Activated CD4-positive, alpha-beta T cell treated with anti-CD3 and anti-CD28 coated beads for 36 hours (primary cell): ENCODE results near the gene OXNAD1. TPM values are rescaled to one million over a fixed set of nuclear protein-coding genes. Genes with fewer than 3 reads are reported as not detected.
A peak's percentile ranks its signal among the peaks of the same experiment; 100 is the strongest.

Experiments used
- ATAC-seq: fragments of 200-7000 bp; cut with Tn5 transposase; one replicate; pipeline ENCODE4 v1.10.0; 2021; ENCODE audit warnings: mild to moderate bottlenecking, moderate library complexity
- CTCF ChIA-PET: fragments of 350-600 bp; sonication (Branson Sonifier 250); formaldehyde crosslinking; loops from one replicate; lab custom pipeline; 2021; ENCODE audit warnings: antibody characterized with exemption; lab: Charles Lee
- POLR2A ChIA-PET: fragments of 350-600 bp; sonication (Branson Sonifier 250); formaldehyde crosslinking; loops from one replicate; lab custom pipeline; 2021; ENCODE audit warnings: antibody characterized with exemption, inconsistent platforms; lab: Charles Lee
- DNase-seq: peaks from one replicate; pipeline ENCODE4 v3.0.0-alpha.2; 2020
- H3K27ac Mint-ChIP-seq: one replicate; pipeline ENCODE4 v1.8.0; 2021; ENCODE audit warnings: mixed read lengths
- H3K27me3 Mint-ChIP-seq: one replicate; pipeline ENCODE4 v1.8.0; 2021; ENCODE audit warnings: mixed read lengths
- H3K36me3 Mint-ChIP-seq: one replicate; pipeline ENCODE4 v1.8.0; 2021; ENCODE audit warnings: low read depth, mixed read lengths
- H3K4me1 Mint-ChIP-seq: one replicate; pipeline ENCODE4 v1.8.0; 2021; ENCODE audit warnings: mixed read lengths
- H3K4me3 Mint-ChIP-seq: one replicate; pipeline ENCODE4 v1.8.0; 2021; ENCODE audit warnings: mild to moderate bottlenecking, moderate library complexity, mixed read lengths
- H3K9me3 Mint-ChIP-seq: one replicate; pipeline ENCODE4 v1.8.0; 2021; ENCODE audit warnings: low read depth, mixed read lengths
- intact Hi-C, 2 experiments: fragments of 100-400 bp; cut with DNase I in 1 of 2; cut with micrococcal nuclease in 1 of 2; formaldehyde crosslinking; loops; one replicate each; pipeline versions ENCODE4 v1.14.2 to v1.15.1; 2022 to 2024; cut with DNase I, micrococcal nuclease
- total RNA-seq, 2 experiments: library from RNA; stranded (reverse); gene quantifications; one replicate each; pipeline ENCODE4 v1.2.3, GENCODE V29; 2021

The OXNAD1 gene
- total RNA-seq, 2 experiments from 2014 or later: 27.7 to 34.6 TPM

- intact Hi-C loops: no loop called here
- ChIA-PET POLR2A (no interaction called here), CTCF (interaction anchor here (0.6 to 2.1 kb wide), 4 partner anchors 10 to 292 kb away, joined by 3 to 10 read pairs (median 3); no protein-coding TSS in a partner anchor)
- H3K4me3 Mint-ChIP-seq: no peak overlapping the region
- DNase-seq (no peak), ATAC-seq (no peak)
- H3K36me3 Mint-ChIP-seq: peaks cover 8% of the 10 kb centered on the region
- H3K27me3 Mint-ChIP-seq: no peaks in the 10 kb centered on the region
- H3K9me3 Mint-ChIP-seq: no peaks in the 10 kb centered on the region
- H3K4me1 Mint-ChIP-seq: peaks cover 15% of the 10 kb centered on the region
- H3K27ac Mint-ChIP-seq: no peak overlapping the region
Measured at GRCh38 chr3:16258177-16258576, 6.8 kb upstream of the OXNAD1 start.

DNA sequence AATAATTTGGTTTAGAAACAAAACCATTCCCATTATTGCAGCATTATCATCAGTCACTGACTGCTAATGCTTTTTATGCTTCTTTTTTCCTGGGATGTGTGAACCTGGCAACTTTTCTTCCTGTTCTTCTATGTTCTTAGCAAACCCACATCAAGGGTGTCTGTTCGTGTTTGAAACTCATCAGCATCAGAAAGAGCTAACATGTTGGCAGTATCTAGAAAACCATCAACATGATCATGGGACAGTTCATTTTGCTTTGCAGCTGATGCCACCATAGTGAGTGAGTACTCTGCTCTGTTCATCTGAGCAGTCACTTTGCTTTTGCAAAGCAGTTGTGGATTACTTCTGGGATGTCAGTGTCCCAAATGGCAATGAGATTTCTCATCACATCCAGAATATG is 6.1 kb upstream of the OXNAD1 start:
- ChIA-PET CTCF (interaction anchor here (0.8 to 1.5 kb wide), 3 partner anchors 11 to 291 kb away, joined by 3 to 4 read pairs (median 3); no protein-coding TSS in a partner anchor), POLR2A (no interaction called here)
- intact Hi-C loops: no loop called here
- H3K4me1 Mint-ChIP-seq: peaks cover 16% of the 10 kb centered on the region
- peak overlapping the region; percentile 20 for H3K27ac Mint-ChIP-seq
- H3K4me3 Mint-ChIP-seq: no peak overlapping the region
- H3K36me3 Mint-ChIP-seq: peaks cover 8% of the 10 kb centered on the region
- no peaks in the 10 kb centered on the region for H3K27me3 Mint-ChIP-seq
- H3K9me3 Mint-ChIP-seq: no peaks in the 10 kb centered on the region
- ATAC-seq (no peak), DNase-seq (no peak)

DNA sequence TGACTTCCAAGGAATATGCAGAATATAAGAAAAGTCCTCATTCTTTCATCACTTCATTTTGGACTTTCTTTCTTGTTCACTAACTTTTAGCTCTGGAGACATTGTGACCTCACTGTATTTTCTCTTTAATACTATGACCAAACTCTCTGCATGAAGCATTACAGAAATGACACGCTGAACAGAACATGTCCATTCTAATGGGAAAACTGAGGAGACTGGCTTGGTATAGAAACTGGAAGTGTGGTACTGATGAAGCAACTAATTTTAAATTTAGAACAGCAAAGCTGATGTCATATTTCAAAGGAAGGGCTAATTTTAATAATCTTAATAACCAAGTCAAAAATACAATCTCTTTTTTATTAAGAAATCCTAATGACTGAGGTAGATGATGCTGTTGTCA is 5.0 kb upstream of the OXNAD1 start:
- intact Hi-C loops: loop anchor here (10.0 kb wide), 3 partner anchors 625 to 1485 kb away; partner anchors contain the start of genes PLCL2 (in 1 of the 2) and TBC1D5 (in 1 of the 2)
- ChIA-PET CTCF (interaction anchor here (1.5 kb wide), 1 partner anchor 62 kb away, joined by 3 read pairs; no protein-coding TSS in a partner anchor), POLR2A (no interaction called here)
- H3K4me3 Mint-ChIP-seq: no peak overlapping the region
- H3K27me3 Mint-ChIP-seq: no peaks in the 10 kb centered on the region
- DNase-seq: no peak
- peaks cover 15% of the 10 kb centered on the region for H3K4me1 Mint-ChIP-seq
- H3K9me3 Mint-ChIP-seq: no peaks in the 10 kb centered on the region
- no peak for ATAC-seq
- no peak overlapping the region for H3K27ac Mint-ChIP-seq
- peaks cover 8% of the 10 kb centered on the region for H3K36me3 Mint-ChIP-seq

DNA sequence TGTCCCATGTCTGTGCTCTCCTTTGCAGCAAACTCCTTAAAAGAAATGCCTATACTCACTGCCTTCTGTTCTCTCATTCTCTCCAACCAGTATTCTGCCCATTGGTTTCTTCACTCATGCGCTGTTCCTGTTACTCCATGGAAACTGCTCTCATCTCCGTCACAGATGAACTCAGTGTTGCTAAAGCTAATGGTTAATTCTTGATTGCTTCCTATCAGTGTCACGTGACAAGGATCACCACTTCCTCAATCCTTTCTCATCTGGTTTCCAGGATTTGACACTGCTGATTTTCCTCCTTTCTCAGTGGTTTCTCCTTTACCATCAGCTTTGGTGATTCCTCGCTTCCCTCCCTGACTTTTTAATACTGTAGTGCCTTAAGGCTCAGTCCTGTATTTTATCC is 2.8 kb upstream of the OXNAD1 start:
- Mint-ChIP-seq H3K9me3 (no peaks in the 10 kb centered on the region), H3K4me1 (peaks cover 27% of the 10 kb centered on the region), H3K36me3 (peaks cover 8% of the 10 kb centered on the region), H3K27ac (no peak overlapping the region), H3K4me3 (no peak overlapping the region), H3K27me3 (no peaks in the 10 kb centered on the region)
- DNase-seq (no peak), ATAC-seq (no peak)
- ChIA-PET CTCF (no interaction called here), POLR2A (no interaction called here)
- intact Hi-C loops: loop anchor here (10.0 kb wide), 3 partner anchors 623 to 1483 kb away; partner anchors contain the start of genes PLCL2 (in 1 of the 2) and TBC1D5 (in 1 of the 2)

DNA sequence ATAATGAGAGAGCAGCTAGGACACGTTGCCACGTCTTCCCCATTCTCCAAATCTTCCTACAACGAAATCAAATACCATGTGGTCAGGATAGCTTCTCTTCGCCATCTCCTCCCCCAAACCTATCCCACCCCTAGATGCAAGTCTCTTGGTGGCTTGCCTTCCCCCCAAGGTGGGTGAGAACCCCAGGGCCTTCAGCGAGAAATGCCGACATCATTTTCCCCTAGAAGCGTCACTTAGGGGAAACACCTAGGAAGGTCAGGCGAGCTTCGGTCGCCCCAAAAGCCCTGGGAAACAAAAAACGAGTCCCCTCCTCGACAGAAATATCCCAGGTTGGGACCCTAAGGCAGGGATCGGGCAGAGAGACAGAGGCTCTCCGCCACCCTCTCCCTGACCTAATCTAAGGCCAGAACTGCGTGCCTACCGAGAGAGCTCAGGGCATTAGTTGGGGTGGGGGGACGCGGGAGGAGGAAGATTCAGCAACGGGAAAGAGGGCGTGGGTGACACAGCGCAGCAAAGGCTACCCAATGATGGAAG is 771 bp upstream of the OXNAD1 start:
- Mint-ChIP-seq H3K4me1 (peaks cover 38% of the 10 kb centered on the region), H3K9me3 (no peaks in the 10 kb centered on the region), H3K36me3 (peaks cover 6% of the 10 kb centered on the region), H3K27ac (peak overlapping the region; percentile 98), H3K4me3 (peak overlapping the region; percentile 82), H3K27me3 (no peaks in the 10 kb centered on the region)
- intact Hi-C loops: loop anchor here (2.0 to 10.0 kb wide), 9 partner anchors 23 to 1613 kb away; partner anchors contain the start of genes CCDC174 (in 1 of the 2), PLCL2 (in 1 of the 2), RFTN1 (in 1 of the 2) and TBC1D5 (in 1 of the 2)
- peak; percentile 4 for ATAC-seq
- no peak for DNase-seq
- ChIA-PET CTCF (interaction anchor here (0.5 to 3.3 kb wide), 16 partner anchors 9 to 1160 kb away, joined by 3 to 31 read pairs (median 5); partner anchors contain the start of genes BTD and HACL1), POLR2A (interaction anchor here (0.6 to 1.8 kb wide), 8 partner anchors 8 to 253 kb away, joined by 3 to 9 read pairs (median 4); no protein-coding TSS in a partner anchor)

DNA sequence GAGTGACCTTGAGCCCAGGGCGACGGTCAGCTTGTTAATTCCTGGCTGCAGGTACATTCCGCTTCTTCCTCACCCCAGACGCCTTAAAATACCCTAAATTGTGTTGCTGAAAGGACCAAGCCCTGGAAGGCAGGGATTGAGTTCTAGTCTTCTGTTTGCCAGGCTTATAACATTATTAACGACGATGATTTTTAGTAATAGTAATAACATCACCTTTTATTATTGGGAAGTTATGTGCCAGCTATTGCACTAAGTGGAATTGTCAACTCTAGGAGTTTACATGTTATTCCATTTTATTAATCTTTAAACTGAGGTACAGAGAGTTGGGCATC is 409 bp downstream of the OXNAD1 start:
- ATAC-seq (no peak), DNase-seq (no peak)
- Mint-ChIP-seq H3K27ac (peak overlapping the region; percentile 98), H3K36me3 (peaks cover 6% of the 10 kb centered on the region), H3K4me3 (peak overlapping the region; percentile 82), H3K4me1 (peaks cover 33% of the 10 kb centered on the region), H3K9me3 (no peaks in the 10 kb centered on the region), H3K27me3 (no peaks in the 10 kb centered on the region)
- POLR2A ChIA-PET: interaction anchor here (1.0 to 1.8 kb wide), 4 partner anchors 9 to 252 kb away, joined by 3 to 9 read pairs (median 4); no protein-coding TSS in a partner anchor
- CTCF ChIA-PET: interaction anchor here (0.7 to 3.3 kb wide), 18 partner anchors 15 to 619 kb away, joined by 3 to 31 read pairs (median 5); partner anchors contain the start of gene PLCL2
- intact Hi-C loops: loop anchor here (1.0 to 10.0 kb wide), 18 partner anchors 21 to 1615 kb away; partner anchors contain the start of genes BTD (in 1 of the 2), CCDC174 (in 1 of the 2), HACL1 (in 1 of the 2) and NR2C2 (in 1 of the 2)

DNA sequence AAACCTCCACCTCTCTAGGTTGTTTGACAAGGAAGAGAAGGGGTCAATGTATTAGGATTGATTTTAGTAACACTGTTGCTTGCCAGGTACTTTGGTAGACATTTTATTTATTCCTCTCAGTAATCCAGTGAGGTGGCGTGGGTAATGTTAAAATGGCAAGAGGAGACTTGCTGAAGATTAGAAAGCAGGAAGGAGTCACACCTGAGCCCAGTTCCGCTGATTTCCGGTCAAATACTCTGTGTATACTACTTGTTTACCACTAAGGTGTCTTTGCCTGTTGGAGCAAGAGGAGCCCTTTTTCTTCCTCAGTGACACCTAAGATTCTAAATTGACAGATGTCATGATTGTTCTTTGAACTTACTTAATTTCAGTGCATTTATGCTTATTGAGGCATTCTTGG is 1.7 kb downstream of the OXNAD1 start:
- intact Hi-C loops: loop anchor here (5.0 to 10.0 kb wide), 7 partner anchors 331 to 1478 kb away; partner anchors contain the start of genes NR2C2 (in 1 of the 2), PLCL2 (in 1 of the 2) and TBC1D5 (in 1 of the 2)
- DNase-seq (no peak), ATAC-seq (no peak)
- H3K4me1 Mint-ChIP-seq: peaks cover 32% of the 10 kb centered on the region
- peak overlapping the region; percentile 82 for H3K4me3 Mint-ChIP-seq
- H3K36me3 Mint-ChIP-seq: peaks cover 17% of the 10 kb centered on the region
- H3K27ac Mint-ChIP-seq: peak overlapping the region; percentile 98
- H3K27me3 Mint-ChIP-seq: no peaks in the 10 kb centered on the region
- CTCF ChIA-PET: interaction anchor here (1.1 to 6.2 kb wide), 10 partner anchors 15 to 333 kb away, joined by 3 to 86 read pairs (median 12); no protein-coding TSS in a partner anchor
- H3K9me3 Mint-ChIP-seq: no peaks in the 10 kb centered on the region
- POLR2A ChIA-PET: no interaction called here

DNA sequence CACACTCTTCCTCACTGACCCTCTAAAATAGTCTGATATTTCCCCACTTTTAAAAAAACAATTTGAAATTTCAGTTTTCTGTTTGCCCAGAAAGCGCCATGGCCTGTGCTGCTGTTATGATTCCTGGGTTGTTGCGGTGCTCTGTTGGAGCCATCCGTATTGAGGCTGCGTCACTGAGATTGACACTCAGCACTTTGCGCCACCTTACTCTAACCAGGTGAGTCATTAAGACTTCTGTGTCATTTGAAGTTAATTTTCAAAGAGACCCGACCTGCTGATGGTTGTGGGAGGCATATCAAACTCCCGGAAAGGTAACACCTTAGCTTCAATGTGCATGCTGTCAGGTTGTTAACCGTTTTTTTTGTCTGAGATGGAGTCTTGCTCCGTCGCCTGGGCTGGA is 5.8 kb downstream of the OXNAD1 start:
- POLR2A ChIA-PET: no interaction called here
- no peaks in the 10 kb centered on the region for H3K9me3 Mint-ChIP-seq
- H3K27me3 Mint-ChIP-seq: no peaks in the 10 kb centered on the region
- peaks cover 32% of the 10 kb centered on the region for H3K36me3 Mint-ChIP-seq
- H3K4me3 Mint-ChIP-seq: no peak overlapping the region
- intact Hi-C loops: no loop called here
- CTCF ChIA-PET: interaction anchor here (1.1 to 6.2 kb wide), 3 partner anchors 11 to 49 kb away, joined by 3 to 86 read pairs (median 50); no protein-coding TSS in a partner anchor
- H3K4me1 Mint-ChIP-seq: peaks cover 26% of the 10 kb centered on the region
- H3K27ac Mint-ChIP-seq: no peak overlapping the region
- ATAC-seq: no peak
- DNase-seq: no peak

DNA sequence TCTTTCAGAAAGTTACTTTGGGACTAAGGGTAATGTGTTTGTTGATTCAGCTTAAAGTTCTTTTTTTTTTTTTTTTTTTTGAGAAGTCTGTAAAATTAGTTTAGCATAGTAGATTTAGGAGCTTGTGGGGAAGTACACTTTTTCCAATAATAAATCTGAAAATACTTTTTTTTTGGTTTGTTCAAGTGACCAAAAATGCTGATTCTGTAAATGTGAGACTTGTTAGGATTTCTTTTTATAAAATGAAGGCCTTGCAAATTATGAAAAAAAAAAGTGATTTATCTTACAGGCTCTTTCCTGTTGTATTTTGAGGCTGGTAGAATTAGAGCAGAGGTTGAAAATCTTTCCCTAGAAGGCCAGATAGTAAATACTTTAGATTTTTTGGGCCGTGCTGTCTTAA is 7.6 kb downstream of the OXNAD1 start:
- intact Hi-C loops: no loop called here
- no peak overlapping the region for H3K4me3 Mint-ChIP-seq
- H3K36me3 Mint-ChIP-seq: peaks cover 38% of the 10 kb centered on the region
- no peak for ATAC-seq
- H3K9me3 Mint-ChIP-seq: no peaks in the 10 kb centered on the region
- H3K27me3 Mint-ChIP-seq: no peaks in the 10 kb centered on the region
- no peak for DNase-seq
- ChIA-PET CTCF (interaction anchor here (0.9 to 6.2 kb wide), 5 partner anchors 9 to 48 kb away, joined by 3 to 86 read pairs (median 6); no protein-coding TSS in a partner anchor), POLR2A (interaction anchor here (0.7 kb wide), 2 partner anchors 132 to 265 kb away, joined by 4 read pairs; no protein-coding TSS in a partner anchor)
- H3K4me1 Mint-ChIP-seq: peaks cover 10% of the 10 kb centered on the region
- no peak overlapping the region for H3K27ac Mint-ChIP-seq

GRCh38 chr3:16273867-16274266 is 8.9 kb downstream of the OXNAD1 start:
- Mint-ChIP-seq H3K4me3 (no peak overlapping the region), H3K27me3 (no peaks in the 10 kb centered on the region), H3K27ac (no peak overlapping the region), H3K9me3 (no peaks in the 10 kb centered on the region), H3K36me3 (peaks cover 44% of the 10 kb centered on the region), H3K4me1 (no peaks in the 10 kb centered on the region)
- intact Hi-C loops: no loop called here
- no peak for DNase-seq
- CTCF ChIA-PET: interaction anchor here (1.6 to 1.9 kb wide), 3 partner anchors 9 to 46 kb away, joined by 4 to 6 read pairs (median 4); no protein-coding TSS in a partner anchor
- POLR2A ChIA-PET: no interaction called here
- no peak for ATAC-seq

GRCh38 chr3:16277471-16277870 is 12.5 kb downstream of the OXNAD1 start:
- Mint-ChIP-seq H3K36me3 (peaks cover 33% of the 10 kb centered on the region), H3K27me3 (no peaks in the 10 kb centered on the region), H3K4me1 (peaks cover 3% of the 10 kb centered on the region), H3K9me3 (no peaks in the 10 kb centered on the region), H3K4me3 (no peak overlapping the region), H3K27ac (no peak overlapping the region)
- CTCF ChIA-PET: interaction anchor here (1.2 to 11.5 kb wide), 3 partner anchors 8 to 13 kb away, joined by 4 to 86 read pairs (median 7); no protein-coding TSS in a partner anchor
- POLR2A ChIA-PET: no interaction called here
- intact Hi-C loops: no loop called here
- ATAC-seq (no peak), DNase-seq (no peak)
